Measurements from ENCODE around the gene IGLL1. TPM values are rescaled to one million over a fixed set of nuclear protein-coding genes. Genes with fewer than 3 reads are reported as not detected.

The IGLL1 gene
- total and polyA plus RNA-seq, 2 experiments from 2014 or later, result not detected

DNA sequence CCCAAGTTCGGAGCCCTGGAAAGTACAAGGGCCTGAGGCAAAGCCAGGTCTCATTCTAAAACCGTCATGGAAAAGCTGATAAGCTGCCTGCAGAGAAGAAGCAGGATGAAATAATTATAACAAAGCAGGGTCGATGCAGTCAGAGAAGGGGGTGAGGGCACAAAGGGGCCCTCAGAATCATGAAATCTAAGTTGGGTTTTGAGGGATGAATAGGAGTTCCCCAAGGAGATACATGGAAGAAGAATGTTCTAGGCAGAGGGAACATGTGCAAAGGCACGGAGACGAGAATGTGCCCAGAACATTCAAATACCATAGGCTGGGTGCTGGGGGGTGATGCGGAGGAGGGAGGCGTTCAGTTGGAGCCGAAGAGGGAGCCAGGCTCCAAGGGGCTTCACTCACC is 25.0 kb downstream of the IGLL1 start:
- 79% methylated on average over 8 of the region's 8 CpGs for WGBS (ENCODE audit: low lambda C conversion rate, missing lambda C conversion rate)
- no peaks in the 10 kb centered on the region for H3K27me3 ChIP-seq
- no peaks in the 10 kb centered on the region for H4K20me1 ChIP-seq (ENCODE audit: insufficient read depth, poor library complexity, severe bottlenecking)
- H3K27ac ChIP-seq, result no peak overlapping the region
- TF ChIP-seq EZH2 (IDR thresholded peaks at IDR 0.05; ENCODE audit: borderline replicate concordance), result no peak
- no peak for TF ChIP-seq EZH2phosphoT487 (IDR thresholded peaks at IDR 0.05; ENCODE audit: low read depth, severe bottlenecking, unreplicated experiment)
- TF ChIP-seq CTCF (IDR thresholded peaks at IDR 0.05; ENCODE audit: poor library complexity), result no peak
- H3K79me2 ChIP-seq, result no peaks in the 10 kb centered on the region
- H3K4me3 ChIP-seq, result no peak overlapping the region
- no peaks in the 10 kb centered on the region for H3K36me3 ChIP-seq (replicated peaks; ENCODE audit: insufficient read depth, low read depth)
- H3K4me1 ChIP-seq (ENCODE audit: insufficient read depth), result no peaks in the 10 kb centered on the region
- no peak overlapping the region for H3K4me2 ChIP-seq
- no peaks in the 10 kb centered on the region for H3K9me3 ChIP-seq (ENCODE audit: low read depth)
- no peaks in the 10 kb centered on the region for H3K9me2 ChIP-seq (replicated peaks; ENCODE audit: insufficient read depth)
- DNase-seq (ENCODE audit: low spot score), result no peak
- H2AFZ ChIP-seq, result no peak overlapping the region

DNA sequence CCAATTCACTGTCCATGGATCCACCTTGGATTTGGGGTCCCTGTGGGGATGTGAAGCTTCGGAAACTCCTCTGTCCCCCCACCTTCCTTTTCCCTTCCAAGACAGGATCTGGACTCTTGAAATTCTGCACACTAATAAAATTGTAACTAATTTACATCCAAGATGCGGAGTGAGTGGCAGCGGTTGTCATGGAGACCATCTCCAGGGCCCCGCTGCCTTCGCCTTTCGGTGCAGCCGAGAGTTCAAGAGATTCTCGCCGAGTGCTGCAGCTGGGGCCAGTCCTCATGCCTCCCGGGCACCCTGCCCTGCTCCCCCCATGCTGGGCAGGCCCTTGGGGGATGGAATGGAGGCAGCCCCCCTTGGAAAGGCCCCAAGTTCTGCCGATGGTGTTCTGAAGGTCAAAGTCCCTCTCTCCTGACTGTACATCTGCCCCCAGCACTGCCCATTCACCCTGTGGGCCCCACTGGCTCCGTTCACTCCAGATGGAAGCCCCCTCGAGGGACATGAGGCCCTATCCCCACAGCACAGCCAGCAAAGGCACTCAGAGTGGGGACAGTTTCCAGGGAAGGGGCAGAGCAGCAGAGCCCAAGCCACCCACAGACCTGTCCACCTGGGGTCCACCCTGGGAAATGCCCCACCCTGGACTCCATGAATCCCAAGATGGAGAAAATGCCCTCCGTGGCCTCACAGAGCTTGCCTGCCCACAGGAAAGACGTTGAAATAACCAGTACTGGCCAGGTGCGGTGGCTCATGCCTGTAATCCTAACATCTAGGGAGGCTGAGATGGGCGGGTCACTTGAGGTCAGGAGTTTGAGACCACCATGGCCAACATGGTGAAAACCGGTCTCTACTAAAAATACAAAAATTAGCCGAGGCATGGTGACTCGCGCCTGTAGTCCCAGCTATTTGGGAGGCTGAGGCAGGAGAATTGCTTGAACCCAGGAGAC is 25.9 kb downstream of the IGLL1 start:
- Histone ChIP-seq H4K20me1 (ENCODE audit: insufficient read depth, poor library complexity, severe bottlenecking) (no peaks in the 10 kb centered on the region), H3K4me1 (ENCODE audit: insufficient read depth) (no peaks in the 10 kb centered on the region), H3K4me2 (no peak overlapping the region), H2AFZ (no peak overlapping the region), H3K36me3 (replicated peaks; ENCODE audit: insufficient read depth, low read depth) (no peaks in the 10 kb centered on the region), H3K9me3 (ENCODE audit: low read depth) (no peaks in the 10 kb centered on the region), H3K9me2 (replicated peaks; ENCODE audit: insufficient read depth) (no peaks in the 10 kb centered on the region), H3K27me3 (no peaks in the 10 kb centered on the region), H3K27ac (no peak overlapping the region), H3K4me3 (no peak overlapping the region), H3K79me2 (no peaks in the 10 kb centered on the region)
- TF ChIP-seq EZH2 (IDR thresholded peaks at IDR 0.05; ENCODE audit: borderline replicate concordance) (no peak), CTCF (IDR thresholded peaks at IDR 0.05; ENCODE audit: poor library complexity) (no peak), EZH2phosphoT487 (IDR thresholded peaks at IDR 0.05; ENCODE audit: low read depth, severe bottlenecking, unreplicated experiment) (no peak)
- WGBS (ENCODE audit: low lambda C conversion rate, missing lambda C conversion rate), result 91% methylated on average over 21 of the region's 21 CpGs
- DNase-seq (ENCODE audit: low spot score), result no peak

DNA sequence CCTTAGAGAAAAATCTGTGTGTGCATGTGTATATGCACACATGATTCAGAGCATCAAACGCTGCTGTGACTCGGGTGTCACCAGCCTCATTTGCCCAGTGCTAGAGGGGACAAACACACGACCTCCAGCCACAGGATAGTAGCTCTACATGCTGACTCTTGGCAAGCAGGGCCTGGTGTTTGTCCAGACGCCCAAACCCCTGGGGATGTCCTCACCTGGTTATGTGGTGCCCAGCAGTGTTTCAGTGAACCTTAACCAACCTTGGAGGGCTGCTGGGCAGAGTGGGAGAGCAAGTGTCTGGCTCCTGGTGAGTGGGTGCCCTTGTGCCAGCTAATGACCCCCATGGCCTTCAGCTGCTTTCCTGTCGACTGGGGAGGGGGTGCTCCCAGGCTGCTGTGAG is 26.7 kb downstream of the IGLL1 start:
- no peaks in the 10 kb centered on the region for H3K4me1 ChIP-seq (ENCODE audit: insufficient read depth)
- no peaks in the 10 kb centered on the region for H4K20me1 ChIP-seq (ENCODE audit: insufficient read depth, poor library complexity, severe bottlenecking)
- DNase-seq (ENCODE audit: low spot score), result no peak
- H3K27me3 ChIP-seq, result no peaks in the 10 kb centered on the region
- no peak overlapping the region for H2AFZ ChIP-seq
- no peaks in the 10 kb centered on the region for H3K79me2 ChIP-seq
- 73% methylated on average over 5 of the region's 5 CpGs for WGBS (ENCODE audit: low lambda C conversion rate, missing lambda C conversion rate)
- no peaks in the 10 kb centered on the region for H3K9me2 ChIP-seq (replicated peaks; ENCODE audit: insufficient read depth)
- H3K4me2 ChIP-seq, result no peak overlapping the region
- TF ChIP-seq EZH2phosphoT487 (IDR thresholded peaks at IDR 0.05; ENCODE audit: low read depth, severe bottlenecking, unreplicated experiment) (no peak), CTCF (IDR thresholded peaks at IDR 0.05; ENCODE audit: poor library complexity) (no peak), EZH2 (IDR thresholded peaks at IDR 0.05; ENCODE audit: borderline replicate concordance) (no peak)
- H3K27ac ChIP-seq, result no peak overlapping the region
- H3K36me3 ChIP-seq (replicated peaks; ENCODE audit: insufficient read depth, low read depth), result no peaks in the 10 kb centered on the region
- no peak overlapping the region for H3K4me3 ChIP-seq
- no peaks in the 10 kb centered on the region for H3K9me3 ChIP-seq (ENCODE audit: low read depth)
